HFF-Myc (cell line): Measurements from ENCODE around the gene SLC25A17.
"Not testable (repeated sequence)": the region's sequence is repeated elsewhere in the genome, so short reads cannot be mapped to it uniquely, and the experiment has no call there.

Experiments used
- DNase-seq: peaks from one replicate; pipeline ENCODE4 v3.0.0-alpha.2; 2011; ENCODE audit warnings: low read depth; ENCODE audit errors: extremely low read depth
- H3K4me3 ChIP-seq: replicated peaks from 2 replicates; pipeline ENCODE4 v1.5.1; 2011; ENCODE audit warnings: low read depth, mild to moderate bottlenecking, control low read depth, low read length
- CTCF ChIP-seq: IDR thresholded peaks from 2 replicates; pipeline ENCODE4 v1.5.1; 2012; ENCODE audit warnings: mild to moderate bottlenecking, low read depth, low read length, control low read depth; ENCODE audit errors: missing control alignments

SLC25A17 gene

DNA sequence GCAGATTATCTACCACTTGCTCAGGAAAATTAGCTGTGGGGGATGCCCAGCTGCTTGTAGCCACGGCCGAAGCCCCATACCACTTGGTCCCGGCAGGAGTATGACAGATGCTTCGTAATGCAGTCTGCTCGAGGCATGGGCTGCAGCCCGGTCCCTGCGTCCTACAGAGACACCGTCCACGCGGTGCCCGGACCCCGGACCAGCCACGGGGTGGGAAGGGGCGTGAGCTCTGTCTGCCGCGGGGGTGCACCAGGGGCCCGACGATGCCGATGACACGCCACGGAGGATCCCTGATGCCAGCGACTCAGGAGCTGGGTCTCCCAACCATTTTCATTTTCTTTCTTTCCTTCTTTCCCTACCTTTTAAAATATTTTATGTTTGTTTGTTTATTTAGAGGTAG lies 30.0 kb downstream of the SLC25A17 start:
- no peak overlapping the region for H3K4me3 ChIP-seq
- no peak for TF ChIP-seq CTCF
- no peak for DNase-seq

GRCh38 chr22:40782521-40782920 lies 36.6 kb downstream of the SLC25A17 start:
- no peak overlapping the region for H3K4me3 ChIP-seq
- TF ChIP-seq CTCF, result no peak
- no peak for DNase-seq

GRCh38 chr22:40781749-40782148 lies 37.4 kb downstream of the SLC25A17 start:
- DNase-seq, H3K4me3 ChIP-seq: not testable (repeated sequence)

DNA sequence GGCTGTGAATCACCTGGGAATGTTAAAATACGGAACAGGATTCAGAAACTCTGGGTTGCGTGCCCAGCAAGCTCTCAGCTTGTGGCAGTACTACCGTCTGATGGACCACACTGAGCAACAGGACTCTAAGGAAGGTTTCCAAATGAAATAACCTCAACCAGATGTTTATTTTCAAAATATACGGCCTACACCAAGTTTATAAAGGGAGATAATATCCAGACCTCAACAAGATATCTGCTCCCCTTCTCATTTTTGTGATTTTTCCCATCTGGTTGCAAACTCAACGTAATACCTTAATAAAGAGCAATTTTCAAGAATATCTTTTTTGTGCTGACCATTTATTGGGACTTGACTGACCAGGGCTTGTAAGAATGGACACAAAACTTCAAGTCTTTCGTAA lies 49.4 kb downstream of the SLC25A17 start:
- DNase-seq, result no peak
- H3K4me3 ChIP-seq, result no peak overlapping the region
- TF ChIP-seq CTCF, result no peak

DNA sequence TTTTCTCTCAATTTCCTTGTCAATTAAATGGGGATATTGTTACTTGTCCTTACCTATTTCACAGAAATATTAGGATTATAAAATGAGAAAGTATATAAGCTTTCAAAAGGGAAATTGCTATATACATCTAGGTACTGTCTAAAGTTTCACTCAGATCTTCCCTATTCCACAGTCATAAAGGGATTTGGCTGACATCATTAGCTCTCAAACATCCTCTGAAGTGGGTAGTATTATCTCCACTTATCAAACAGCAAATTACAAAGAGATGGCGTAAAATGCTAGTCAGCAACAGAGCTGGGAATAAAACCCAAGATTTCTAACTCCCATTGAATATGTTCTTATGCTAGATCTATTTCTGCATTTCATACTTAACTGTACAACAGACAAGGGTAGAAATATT lies 50.9 kb downstream of the SLC25A17 start:
- TF ChIP-seq CTCF, result no peak
- no peak for DNase-seq

GRCh38 chr22:40766956-40767355 lies 52.2 kb downstream of the SLC25A17 start:
- DNase-seq, result no peak
- no peak overlapping the region for H3K4me3 ChIP-seq
- no peak for TF ChIP-seq CTCF

More for the DNA sequence above, 50.9 kb downstream of the SLC25A17 start:
- no peak overlapping the region for H3K4me3 ChIP-seq

DNA sequence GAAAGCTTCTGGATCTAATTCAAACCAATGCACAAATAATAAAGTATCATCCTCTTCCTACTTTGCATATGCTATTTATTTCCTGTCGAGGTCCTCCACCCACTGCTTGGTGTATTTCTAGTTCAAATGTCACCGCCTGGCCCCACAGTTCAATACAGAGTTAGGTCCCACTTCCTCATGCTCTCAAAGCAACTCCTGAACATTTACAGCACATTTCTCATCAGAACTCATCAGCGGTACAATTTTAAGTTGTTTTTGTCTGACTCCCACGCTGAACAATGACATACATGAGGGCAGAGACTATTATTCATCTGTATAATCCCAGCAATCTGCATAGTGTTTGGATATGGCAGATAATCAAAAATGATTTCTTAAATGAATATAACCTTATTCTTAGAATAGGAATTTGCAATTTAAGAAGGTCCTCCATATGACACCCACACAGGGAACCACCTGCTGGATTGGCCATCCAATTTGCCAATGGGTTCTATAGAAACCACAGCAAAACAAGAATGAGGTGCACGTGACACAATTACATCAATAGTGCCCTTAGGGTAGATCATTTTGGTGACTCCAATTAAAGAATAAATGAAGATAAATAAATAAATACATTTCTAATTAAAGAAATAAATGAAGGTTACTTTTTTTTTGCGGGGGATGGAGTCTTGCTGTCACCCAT lies 54.2 kb downstream of the SLC25A17 start:
- DNase-seq, result no peak
- no peak for TF ChIP-seq CTCF
- no peak overlapping the region for H3K4me3 ChIP-seq
